Measurements from ENCODE around the gene SLC22A1. TPM values are rescaled to one million over a fixed set of nuclear protein-coding genes. Genes with fewer than 3 reads are reported as not detected.
"Not testable (repeated sequence)": the region's sequence is repeated elsewhere in the genome, so short reads cannot be mapped to it uniquely, and the experiment has no call there.

The SLC22A1 gene
- total RNA-seq, 2 experiments from 2014 or later, result 0.14 to 0.89 TPM

DNA sequence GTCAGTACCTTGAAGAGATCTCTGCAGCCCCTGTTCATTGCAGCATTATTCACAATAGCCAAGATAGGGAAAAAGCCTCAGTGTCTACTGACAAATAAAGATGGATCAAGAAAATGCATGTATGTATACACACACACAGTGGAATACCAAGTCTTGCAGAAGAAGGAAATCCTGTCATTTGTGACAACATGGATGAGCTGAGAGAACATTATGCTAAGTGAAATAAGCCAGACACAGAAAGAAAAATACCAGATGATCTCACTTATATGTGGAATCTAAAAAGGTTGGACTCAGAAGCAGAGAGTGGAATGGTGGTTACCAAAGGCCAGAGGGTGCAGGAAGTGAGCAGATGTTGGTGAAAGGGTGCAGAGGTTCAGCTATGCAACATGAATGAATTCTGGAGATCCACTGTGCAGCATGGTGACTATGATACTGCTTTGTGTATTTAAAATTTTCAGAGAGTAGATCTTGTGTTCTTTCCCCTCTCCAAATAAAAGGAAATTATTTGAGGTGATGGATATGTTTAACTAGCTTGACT lies 11.0 kb upstream of the SLC22A1 start:
- Histone ChIP-seq H3K4me1 (ENCODE audit: insufficient read depth, low read length) (peaks cover 3% of the 10 kb centered on the region), H3K9me3 (ENCODE audit: control insufficient read depth in 1 of 2, insufficient read depth in 1 of 2, low read length in 2 of 2) (no peaks in the 10 kb centered on the region), H3K27me3 (ENCODE audit: control insufficient read depth in 1 of 2, insufficient read depth in 2 of 2, low read length in 2 of 2) (no peaks in the 10 kb centered on the region), H3K4me3 (ENCODE audit: low read length) (no peak overlapping the region), H3K36me3 (ENCODE audit: insufficient read depth, low read length) (peaks cover 1% of the 10 kb centered on the region), H3K27ac (ENCODE audit: low read depth in 1 of 2, low read length in 2 of 2) (no peak overlapping the region)
- DNase-seq, result no peak
- Mint-ChIP-seq H3K27me3 (no peaks in the 10 kb centered on the region), H3K36me3 (ENCODE audit: low read depth) (peaks cover 28% of the 10 kb centered on the region), H3K9me3 (no peaks in the 10 kb centered on the region), H3K4me3 (no peak overlapping the region), H3K4me1 (ENCODE audit: low read depth) (peaks cover 10% of the 10 kb centered on the region), H3K27ac (no peak overlapping the region)
- TF ChIP-seq, protein P1, sequence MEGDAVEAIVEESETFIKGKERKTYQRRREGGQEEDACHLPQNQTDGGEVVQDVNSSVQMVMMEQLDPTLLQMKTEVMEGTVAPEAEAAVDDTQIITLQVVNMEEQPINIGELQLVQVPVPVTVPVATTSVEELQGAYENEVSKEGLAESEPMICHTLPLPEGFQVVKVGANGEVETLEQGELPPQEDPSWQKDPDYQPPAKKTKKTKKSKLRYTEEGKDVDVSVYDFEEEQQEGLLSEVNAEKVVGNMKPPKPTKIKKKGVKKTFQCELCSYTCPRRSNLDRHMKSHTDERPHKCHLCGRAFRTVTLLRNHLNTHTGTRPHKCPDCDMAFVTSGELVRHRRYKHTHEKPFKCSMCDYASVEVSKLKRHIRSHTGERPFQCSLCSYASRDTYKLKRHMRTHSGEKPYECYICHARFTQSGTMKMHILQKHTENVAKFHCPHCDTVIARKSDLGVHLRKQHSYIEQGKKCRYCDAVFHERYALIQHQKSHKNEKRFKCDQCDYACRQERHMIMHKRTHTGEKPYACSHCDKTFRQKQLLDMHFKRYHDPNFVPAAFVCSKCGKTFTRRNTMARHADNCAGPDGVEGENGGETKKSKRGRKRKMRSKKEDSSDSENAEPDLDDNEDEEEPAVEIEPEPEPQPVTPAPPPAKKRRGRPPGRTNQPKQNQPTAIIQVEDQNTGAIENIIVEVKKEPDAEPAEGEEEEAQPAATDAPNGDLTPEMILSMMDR (IDR thresholded peaks at IDR 0.05), result no peak
- intact Hi-C loops (cut with DNase I, micrococcal nuclease), result no loop called here
- POLR2A ChIA-PET, result no interaction called here
- CTCF ChIA-PET, result no interaction called here
- ATAC-seq (ENCODE audit: poor library complexity), result no peak

DNA sequence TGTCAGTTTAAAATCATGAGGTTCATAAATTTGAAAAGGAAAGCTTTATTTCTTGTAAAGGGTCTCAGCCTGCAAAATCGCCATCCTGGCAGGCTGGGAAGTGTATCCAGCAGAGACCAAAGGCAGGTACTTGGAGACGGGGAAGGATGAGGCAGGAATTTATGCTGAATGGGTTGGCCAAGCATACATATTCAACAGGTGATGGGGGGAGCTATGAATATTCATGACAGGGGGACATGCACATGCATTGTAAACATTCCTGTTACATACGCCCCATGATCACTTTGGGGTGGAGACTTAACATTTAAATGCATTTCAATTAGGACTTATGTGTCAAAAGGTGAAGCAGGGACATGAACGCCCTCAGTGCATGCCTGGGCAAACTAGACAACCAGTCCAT lies 9.8 kb upstream of the SLC22A1 start:
- TF ChIP-seq, protein P1 (IDR thresholded peaks at IDR 0.05), result no peak
- no peak overlapping the region for H3K4me3 Mint-ChIP-seq
- H3K4me1 Mint-ChIP-seq (ENCODE audit: low read depth), result peaks cover 10% of the 10 kb centered on the region
- ChIA-PET POLR2A (no interaction called here), CTCF (no interaction called here)
- Histone ChIP-seq H3K27me3 (ENCODE audit: control insufficient read depth in 1 of 2, insufficient read depth in 2 of 2, low read length in 2 of 2) (no peaks in the 10 kb centered on the region), H3K4me1 (ENCODE audit: insufficient read depth, low read length) (peaks cover 3% of the 10 kb centered on the region), H3K36me3 (ENCODE audit: insufficient read depth, low read length) (no peaks in the 10 kb centered on the region), H3K9me3 (ENCODE audit: control insufficient read depth in 1 of 2, insufficient read depth in 1 of 2, low read length in 2 of 2) (peaks cover 0 to 3% of the 10 kb centered on the region in 2 experiments), H3K4me3 (ENCODE audit: low read length) (no peak overlapping the region), H3K27ac (ENCODE audit: low read depth in 1 of 2, low read length in 2 of 2) (no peak overlapping the region)
- H3K9me3 Mint-ChIP-seq, result no peaks in the 10 kb centered on the region
- H3K27me3 Mint-ChIP-seq, result no peaks in the 10 kb centered on the region
- intact Hi-C loops (cut with DNase I, micrococcal nuclease), result no loop called here
- no peak overlapping the region for H3K27ac Mint-ChIP-seq
- ATAC-seq (ENCODE audit: poor library complexity) (no peak), DNase-seq (no peak)
- peaks cover 16% of the 10 kb centered on the region for H3K36me3 Mint-ChIP-seq (ENCODE audit: low read depth)

DNA sequence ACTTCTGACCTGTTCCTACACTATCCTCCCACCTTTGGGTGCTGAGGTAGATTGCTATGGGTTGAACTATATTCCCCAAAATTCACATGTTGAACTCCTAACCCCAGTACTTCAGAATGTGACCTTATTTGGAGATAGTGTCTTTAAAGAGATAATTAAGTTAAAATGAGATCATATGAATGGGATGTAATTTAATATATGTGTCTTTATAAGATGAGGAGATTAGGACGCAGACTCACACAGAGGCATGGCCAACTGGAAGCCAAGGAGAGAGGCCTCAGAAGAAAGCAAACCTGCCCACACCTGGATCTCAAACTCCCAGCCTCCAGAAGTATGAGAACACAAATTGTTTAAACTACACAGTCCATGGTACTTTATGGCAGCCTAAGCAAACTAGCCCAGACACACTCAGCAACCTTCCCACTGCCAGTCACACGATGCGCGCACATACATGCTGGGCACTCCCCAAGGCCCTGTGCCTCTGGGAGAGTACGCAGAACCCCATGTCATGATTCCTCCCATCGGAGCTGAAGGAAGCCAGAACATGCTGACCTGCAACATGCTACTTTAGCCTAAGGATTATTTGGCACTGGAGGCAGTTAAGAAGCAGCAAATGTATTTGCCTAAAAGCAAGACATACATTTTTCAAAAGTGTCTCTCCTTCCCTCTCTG lies 8.9 kb upstream of the SLC22A1 start:
- ChIA-PET POLR2A (no interaction called here), CTCF (no interaction called here)
- Mint-ChIP-seq H3K9me3 (no peaks in the 10 kb centered on the region), H3K27ac (no peak overlapping the region), H3K4me3 (no peak overlapping the region), H3K27me3 (no peaks in the 10 kb centered on the region), H3K36me3 (ENCODE audit: low read depth) (peaks cover 13% of the 10 kb centered on the region), H3K4me1 (ENCODE audit: low read depth) (peaks cover 10% of the 10 kb centered on the region)
- DNase-seq (no peak), ATAC-seq (ENCODE audit: poor library complexity) (no peak)
- no peaks in the 10 kb centered on the region for H3K27me3 ChIP-seq (ENCODE audit: control insufficient read depth in 1 of 2, insufficient read depth in 2 of 2, low read length in 2 of 2)
- no peak overlapping the region for H3K27ac ChIP-seq (ENCODE audit: low read depth in 1 of 2, low read length in 2 of 2)
- intact Hi-C loops (cut with DNase I, micrococcal nuclease), result no loop called here
- peaks cover 3% of the 10 kb centered on the region for H3K4me1 ChIP-seq (ENCODE audit: insufficient read depth, low read length)
- peaks cover 0 to 11% of the 10 kb centered on the region in 2 experiments for H3K9me3 ChIP-seq (ENCODE audit: control insufficient read depth in 1 of 2, insufficient read depth in 1 of 2, low read length in 2 of 2)
- H3K36me3 ChIP-seq (ENCODE audit: insufficient read depth, low read length), result no peaks in the 10 kb centered on the region
- no peak overlapping the region for H3K4me3 ChIP-seq (ENCODE audit: low read length)
- TF ChIP-seq, protein P1 (IDR thresholded peaks at IDR 0.05), result no peak

DNA sequence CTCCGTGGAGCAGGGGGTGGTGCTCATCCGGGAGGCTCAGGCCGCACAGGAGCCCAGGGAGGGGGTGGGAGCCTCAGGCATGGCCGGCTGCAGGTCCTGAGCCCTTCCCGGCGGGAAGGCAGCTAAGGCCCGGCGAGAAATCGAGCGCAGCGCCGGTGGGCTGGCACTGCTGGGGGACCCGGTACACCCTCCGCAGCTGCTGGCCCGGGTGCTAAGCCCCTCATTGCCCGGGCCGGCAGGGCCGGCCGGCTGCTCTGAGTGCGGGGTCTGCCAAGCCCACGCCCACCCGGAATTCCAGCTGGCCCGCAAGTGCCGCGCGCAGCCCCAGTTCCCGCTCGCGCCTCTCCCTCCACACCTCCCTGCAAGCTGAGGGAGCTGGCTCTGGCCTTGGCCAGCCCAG lies 7.1 kb upstream of the SLC22A1 start:
- H3K4me1 Mint-ChIP-seq (ENCODE audit: low read depth); H3K4me3 ChIP-seq (ENCODE audit: low read length); ATAC-seq (ENCODE audit: poor library complexity); H3K27ac Mint-ChIP-seq; H3K27me3 Mint-ChIP-seq; H3K36me3 Mint-ChIP-seq (ENCODE audit: low read depth); H3K4me3 Mint-ChIP-seq; DNase-seq; H3K27ac ChIP-seq (ENCODE audit: low read depth in 1 of 2, low read length in 2 of 2); H3K36me3 ChIP-seq (ENCODE audit: insufficient read depth, low read length); H3K4me1 ChIP-seq (ENCODE audit: insufficient read depth, low read length); H3K27me3 ChIP-seq (ENCODE audit: control insufficient read depth in 1 of 2, insufficient read depth in 2 of 2, low read length in 2 of 2); intact Hi-C loops (cut with DNase I, micrococcal nuclease); CTCF ChIA-PET; POLR2A ChIA-PET; H3K9me3 Mint-ChIP-seq: not testable (repeated sequence)
- H3K9me3 ChIP-seq (ENCODE audit: control insufficient read depth in 1 of 2, insufficient read depth in 1 of 2, low read length in 2 of 2), result peaks cover 0 to 17% of the 10 kb centered on the region in 2 experiments

Data from CD4-positive, alpha-beta T cell (primary cell).